Epithelial cell of proximal tubule (primary cell): ENCODE measurements around the gene POU2AF1. TPM values are rescaled to one million over a fixed set of nuclear protein-coding genes. Genes with fewer than 3 reads are reported as not detected.

Experiments used
- DNase-seq: peaks from one replicate; pipeline ENCODE4 v3.0.0-alpha.2; 2011; ENCODE audit warnings: low read depth
- H3K4me3 ChIP-seq: 2 replicates; pipeline ENCODE4 v1.5.1; 2011; ENCODE audit warnings: low read depth, mild to moderate bottlenecking, low read length
- CTCF ChIP-seq: conservative IDR thresholded peaks from 2 replicates; pipeline ENCODE4 v1.5.1; 2012; ENCODE audit warnings: low read depth, mild to moderate bottlenecking, low read length
- total RNA-seq: library from RNA; depleted of rRNA; stranded (reverse); fragments of >200 nt; gene quantifications from 2 replicates; pipeline ENCODE4 v1.2.3, GENCODE V29; 2015

The POU2AF1 gene
- total RNA-seq, 1 donor from 2014 or later: not detected

GRCh38 chr11:111367411-111368284 lies 11.4 kb downstream of the POU2AF1 start:
- H3K4me3 ChIP-seq: no peak overlapping the region
- no peak for TF ChIP-seq CTCF
- DNase-seq: no peak

- no peak for TF ChIP-seq CTCF
- H3K4me3 ChIP-seq: no peak overlapping the region
- DNase-seq: no peak
These were observed 12.3 kb downstream of the POU2AF1 start for GRCh38 chr11:111366560-111367410.

GRCh38 chr11:111365722-111366559 lies 13.1 kb downstream of the POU2AF1 start:
- DNase-seq: no peak
- no peak overlapping the region for H3K4me3 ChIP-seq
- TF ChIP-seq CTCF: no peak

GRCh38 chr11:111364503-111364902 lies 14.6 kb downstream of the POU2AF1 start:
- DNase-seq: no peak
- no peak for TF ChIP-seq CTCF
- H3K4me3 ChIP-seq: no peak overlapping the region

GRCh38 chr11:111363985-111364384 lies 15.1 kb downstream of the POU2AF1 start:
- no peak for DNase-seq
- TF ChIP-seq CTCF: no peak
- no peak overlapping the region for H3K4me3 ChIP-seq

GRCh38 chr11:111362887-111363411 lies 16.1 kb downstream of the POU2AF1 start:
- DNase-seq: no peak
- no peak for TF ChIP-seq CTCF
- no peak overlapping the region for H3K4me3 ChIP-seq
